HG03439 (cell line): ENCODE data around the gene PTCSC3.

Source experiments
- ATAC-seq: cut with Tn5 transposase; IDR thresholded peaks from one replicate; pipeline ENCODE4 v1.9.1; 2021; ENCODE audit warnings: mild to moderate bottlenecking, moderate library complexity; ENCODE audit not compliant: unreplicated experiment

The PTCSC3 gene

DNA sequence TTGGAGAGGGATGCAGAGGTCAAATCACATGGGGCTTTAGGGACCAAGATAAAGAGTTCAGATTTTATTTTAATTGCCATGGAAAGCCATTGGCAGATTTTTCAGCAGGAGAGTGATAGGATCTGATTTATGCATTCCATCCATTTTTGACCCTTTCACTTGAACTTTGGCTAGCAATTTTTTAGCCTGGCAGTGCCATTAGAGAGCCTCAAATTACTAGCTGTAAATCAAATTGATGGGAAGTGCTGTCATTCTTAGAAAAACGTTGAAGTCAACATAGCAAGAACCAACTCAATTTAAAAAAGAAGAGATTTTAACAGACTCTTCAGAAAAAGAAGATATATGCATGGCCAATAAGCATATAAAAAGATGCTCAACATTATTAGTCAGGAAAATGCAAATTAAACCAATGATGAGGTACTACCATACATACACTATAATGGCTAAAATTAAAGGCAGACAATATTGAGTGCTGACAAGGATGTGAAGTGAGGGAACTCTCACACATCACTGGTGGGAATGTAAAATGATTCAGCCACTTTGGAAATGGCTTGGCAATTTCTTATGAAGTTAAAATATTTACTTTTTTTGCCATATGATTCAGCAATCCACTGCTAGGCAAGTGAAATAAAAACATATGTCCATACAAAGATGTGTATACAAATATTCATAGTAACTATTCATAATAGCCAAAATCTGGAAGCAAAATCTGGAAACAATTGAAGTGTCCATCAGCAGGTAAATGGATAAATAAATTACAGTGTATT lies 89.7 kb downstream of the PTCSC3 start:
- ATAC-seq, result no peak

DNA sequence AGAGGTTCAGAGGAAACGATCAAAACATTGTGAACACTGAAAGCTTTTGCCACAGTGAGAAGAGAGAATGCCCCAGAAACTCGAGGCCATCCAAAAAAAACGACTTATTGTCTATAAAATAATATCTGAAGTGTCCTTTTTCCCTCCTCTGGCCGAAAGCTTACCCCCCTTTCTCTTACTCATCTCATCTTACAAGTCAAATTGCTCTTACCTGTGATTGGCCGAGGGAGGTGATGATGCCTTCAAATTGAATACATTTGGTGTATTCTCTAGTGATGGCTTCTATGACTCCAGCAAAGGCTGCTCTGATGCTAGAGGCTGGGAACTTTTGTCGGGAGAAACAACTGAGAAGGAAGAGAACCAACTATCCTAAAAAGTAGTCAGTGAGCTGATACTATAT lies 90.7 kb downstream of the PTCSC3 start:
- ATAC-seq, result no peak
